ENCODE results near the gene AKT2. TPM values are rescaled to one million over a fixed set of nuclear protein-coding genes. Genes with fewer than 3 reads are reported as not detected.

AKT2 gene
- total RNA-seq, 1 experiment from 2014 or later: 141 TPM

DNA sequence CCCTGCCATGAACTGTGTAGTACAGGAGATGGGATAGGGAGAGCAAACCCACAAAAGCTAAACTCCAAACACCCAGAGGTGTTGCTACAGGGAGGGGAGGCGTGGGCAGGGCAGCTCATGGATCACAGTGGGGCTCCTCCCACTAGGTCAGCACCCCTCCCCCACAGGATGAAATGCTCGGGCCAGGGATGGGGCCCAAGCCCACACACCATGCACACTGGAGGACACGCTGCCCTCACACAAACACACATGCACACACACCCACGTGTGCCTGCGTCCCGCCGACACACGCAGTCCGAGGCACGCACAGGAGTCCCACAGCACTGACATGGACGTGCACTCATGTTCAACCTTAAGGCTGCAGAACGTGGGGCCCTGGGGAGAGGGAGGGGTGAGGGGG, 52.7 kb downstream of the AKT2 start:
- H4K20me1 ChIP-seq (ENCODE audit: insufficient read depth): no peaks in the 10 kb centered on the region
- H3K36me3 ChIP-seq (ENCODE audit: control insufficient read depth in 1 of 2, insufficient read depth in 2 of 2, low read length in 2 of 2): peaks cover 0 to 6% of the 10 kb centered on the region in 2 experiments; a peak in 1 of 4 replicates
- no peaks in the 10 kb centered on the region for H3K9me2 ChIP-seq (ENCODE audit: insufficient read depth)
- peak overlapping the region; percentile 79 for H3K4me2 ChIP-seq (ENCODE audit: low read length)
- ATAC-seq (peak; percentile 34), DNase-seq (ENCODE audit: low read depth, low spot score) (no peak)
- H3K4me3 ChIP-seq (replicated peaks in 1 of 2; ENCODE audit: low read depth in 1 of 2, low read length in 2 of 2): no peak overlapping the region
- H3K27ac ChIP-seq (ENCODE audit: low read depth, low read length): peak overlapping the region; percentile 84
- H3K9ac ChIP-seq (ENCODE audit: low read length): peak overlapping the region; percentile 55
- H2AFZ ChIP-seq (ENCODE audit: low read depth, low read length, poor library complexity, severe bottlenecking): no peak overlapping the region
- H3K79me2 ChIP-seq (ENCODE audit: insufficient read depth, low read length): 0 out of 2 replicates have a peak, but pooled peaks cover 1% of the 10 kb centered on the region
- H3K27me3 ChIP-seq (ENCODE audit: insufficient read depth, low read length): no peaks in the 10 kb centered on the region
- ChIA-PET RAD21 (ENCODE audit: low non-redundant PET in 1 of 2, low total read pairs in 2 of 2, uncharacterized antibody in 2 of 2, unreplicated experiment in 2 of 2) (no interaction called here), POLR2A (interaction anchor here (0.8 kb wide), 1 partner anchor 85 kb away, joined by 3 read pairs; no protein-coding TSS in a partner anchor), CTCF (interaction anchor here (0.7 to 1.0 kb wide), 2 partner anchors 73 to 91 kb away, joined by 3 read pairs; no protein-coding TSS in a partner anchor)
- BruUV-seq (replicated peaks): TSS peak; percentile 22
- intact Hi-C loops (cut with micrococcal nuclease): no loop called here
- H3K9me3 ChIP-seq (ENCODE audit: control insufficient read depth in 1 of 2, insufficient read depth in 1 of 2, low read depth in 1 of 2, low read length in 2 of 2): no peaks in the 10 kb centered on the region
- H3K4me1 ChIP-seq (ENCODE audit: control insufficient read depth in 1 of 2, insufficient read depth in 2 of 2, low read length in 2 of 2): peaks cover 35 to 48% of the 10 kb centered on the region in 2 experiments
- TF ChIP-seq YY1 (IDR thresholded peaks at IDR 0.05; ENCODE audit: extremely low read depth, insufficient replicate concordance, low read depth, low read length) (no peak), CBX3 (IDR thresholded peaks at IDR 0.05; ENCODE audit: low read depth) (no peak), SP1 (IDR thresholded peaks at IDR 0.05; ENCODE audit: low read depth) (no peak), RAD21 (IDR thresholded peaks at IDR 0.05; ENCODE audit: low read depth) (no peak), SRF (IDR thresholded peaks at IDR 0.05; ENCODE audit: low read depth) (no peak), TCF7L2 (IDR thresholded peaks at IDR 0.05; ENCODE audit: borderline replicate concordance, extremely low read depth, insufficient read depth, insufficient read length) (no peak), POLR2A (IDR thresholded peaks at IDR 0.05; ENCODE audit: borderline replicate concordance, extremely low read depth, insufficient read depth, insufficient read length) (no peak), POLR2AphosphoS5 (IDR thresholded peaks at IDR 0.05; ENCODE audit: low read depth, low read length) (no peak), SIN3A (IDR thresholded peaks at IDR 0.05; ENCODE audit: low read depth) (no peak), EGR1 (IDR thresholded peaks at IDR 0.05; ENCODE audit: low read depth) (no peak)
- TF ChIP-seq, protein P1, sequence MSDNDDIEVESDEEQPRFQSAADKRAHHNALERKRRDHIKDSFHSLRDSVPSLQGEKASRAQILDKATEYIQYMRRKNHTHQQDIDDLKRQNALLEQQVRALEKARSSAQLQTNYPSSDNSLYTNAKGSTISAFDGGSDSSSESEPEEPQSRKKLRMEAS (IDR thresholded peaks at IDR 0.05): no peak
- TF ChIP-seq, protein P2, sequence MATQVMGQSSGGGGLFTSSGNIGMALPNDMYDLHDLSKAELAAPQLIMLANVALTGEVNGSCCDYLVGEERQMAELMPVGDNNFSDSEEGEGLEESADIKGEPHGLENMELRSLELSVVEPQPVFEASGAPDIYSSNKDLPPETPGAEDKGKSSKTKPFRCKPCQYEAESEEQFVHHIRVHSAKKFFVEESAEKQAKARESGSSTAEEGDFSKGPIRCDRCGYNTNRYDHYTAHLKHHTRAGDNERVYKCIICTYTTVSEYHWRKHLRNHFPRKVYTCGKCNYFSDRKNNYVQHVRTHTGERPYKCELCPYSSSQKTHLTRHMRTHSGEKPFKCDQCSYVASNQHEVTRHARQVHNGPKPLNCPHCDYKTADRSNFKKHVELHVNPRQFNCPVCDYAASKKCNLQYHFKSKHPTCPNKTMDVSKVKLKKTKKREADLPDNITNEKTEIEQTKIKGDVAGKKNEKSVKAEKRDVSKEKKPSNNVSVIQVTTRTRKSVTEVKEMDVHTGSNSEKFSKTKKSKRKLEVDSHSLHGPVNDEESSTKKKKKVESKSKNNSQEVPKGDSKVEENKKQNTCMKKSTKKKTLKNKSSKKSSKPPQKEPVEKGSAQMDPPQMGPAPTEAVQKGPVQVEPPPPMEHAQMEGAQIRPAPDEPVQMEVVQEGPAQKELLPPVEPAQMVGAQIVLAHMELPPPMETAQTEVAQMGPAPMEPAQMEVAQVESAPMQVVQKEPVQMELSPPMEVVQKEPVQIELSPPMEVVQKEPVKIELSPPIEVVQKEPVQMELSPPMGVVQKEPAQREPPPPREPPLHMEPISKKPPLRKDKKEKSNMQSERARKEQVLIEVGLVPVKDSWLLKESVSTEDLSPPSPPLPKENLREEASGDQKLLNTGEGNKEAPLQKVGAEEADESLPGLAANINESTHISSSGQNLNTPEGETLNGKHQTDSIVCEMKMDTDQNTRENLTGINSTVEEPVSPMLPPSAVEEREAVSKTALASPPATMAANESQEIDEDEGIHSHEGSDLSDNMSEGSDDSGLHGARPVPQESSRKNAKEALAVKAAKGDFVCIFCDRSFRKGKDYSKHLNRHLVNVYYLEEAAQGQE (IDR thresholded peaks at IDR 0.05; ENCODE audit: low read depth): no peak
- TF ChIP-seq, protein P3, sequence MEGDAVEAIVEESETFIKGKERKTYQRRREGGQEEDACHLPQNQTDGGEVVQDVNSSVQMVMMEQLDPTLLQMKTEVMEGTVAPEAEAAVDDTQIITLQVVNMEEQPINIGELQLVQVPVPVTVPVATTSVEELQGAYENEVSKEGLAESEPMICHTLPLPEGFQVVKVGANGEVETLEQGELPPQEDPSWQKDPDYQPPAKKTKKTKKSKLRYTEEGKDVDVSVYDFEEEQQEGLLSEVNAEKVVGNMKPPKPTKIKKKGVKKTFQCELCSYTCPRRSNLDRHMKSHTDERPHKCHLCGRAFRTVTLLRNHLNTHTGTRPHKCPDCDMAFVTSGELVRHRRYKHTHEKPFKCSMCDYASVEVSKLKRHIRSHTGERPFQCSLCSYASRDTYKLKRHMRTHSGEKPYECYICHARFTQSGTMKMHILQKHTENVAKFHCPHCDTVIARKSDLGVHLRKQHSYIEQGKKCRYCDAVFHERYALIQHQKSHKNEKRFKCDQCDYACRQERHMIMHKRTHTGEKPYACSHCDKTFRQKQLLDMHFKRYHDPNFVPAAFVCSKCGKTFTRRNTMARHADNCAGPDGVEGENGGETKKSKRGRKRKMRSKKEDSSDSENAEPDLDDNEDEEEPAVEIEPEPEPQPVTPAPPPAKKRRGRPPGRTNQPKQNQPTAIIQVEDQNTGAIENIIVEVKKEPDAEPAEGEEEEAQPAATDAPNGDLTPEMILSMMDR (IDR thresholded peaks at IDR 0.05 in 2 of 3, conservative IDR thresholded peaks at IDR 0.05 in 1 of 3; ENCODE audit: borderline replicate concordance in 1 of 3, insufficient read depth in 1 of 3, low read depth in 2 of 3, low read length in 2 of 3): no peak
- TF ChIP-seq, protein P4, sequence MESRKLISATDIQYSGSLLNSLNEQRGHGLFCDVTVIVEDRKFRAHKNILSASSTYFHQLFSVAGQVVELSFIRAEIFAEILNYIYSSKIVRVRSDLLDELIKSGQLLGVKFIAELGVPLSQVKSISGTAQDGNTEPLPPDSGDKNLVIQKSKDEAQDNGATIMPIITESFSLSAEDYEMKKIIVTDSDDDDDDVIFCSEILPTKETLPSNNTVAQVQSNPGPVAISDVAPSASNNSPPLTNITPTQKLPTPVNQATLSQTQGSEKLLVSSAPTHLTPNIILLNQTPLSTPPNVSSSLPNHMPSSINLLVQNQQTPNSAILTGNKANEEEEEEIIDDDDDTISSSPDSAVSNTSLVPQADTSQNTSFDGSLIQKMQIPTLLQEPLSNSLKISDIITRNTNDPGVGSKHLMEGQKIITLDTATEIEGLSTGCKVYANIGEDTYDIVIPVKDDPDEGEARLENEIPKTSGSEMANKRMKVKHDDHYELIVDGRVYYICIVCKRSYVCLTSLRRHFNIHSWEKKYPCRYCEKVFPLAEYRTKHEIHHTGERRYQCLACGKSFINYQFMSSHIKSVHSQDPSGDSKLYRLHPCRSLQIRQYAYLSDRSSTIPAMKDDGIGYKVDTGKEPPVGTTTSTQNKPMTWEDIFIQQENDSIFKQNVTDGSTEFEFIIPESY (IDR thresholded peaks at IDR 0.05; ENCODE audit: extremely low read depth, insufficient replicate concordance, low read length): no peak
- TF ChIP-seq, protein P5, sequence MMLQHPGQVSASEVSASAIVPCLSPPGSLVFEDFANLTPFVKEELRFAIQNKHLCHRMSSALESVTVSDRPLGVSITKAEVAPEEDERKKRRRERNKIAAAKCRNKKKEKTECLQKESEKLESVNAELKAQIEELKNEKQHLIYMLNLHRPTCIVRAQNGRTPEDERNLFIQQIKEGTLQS (IDR thresholded peaks at IDR 0.05): no peak
